HG03039 (cell line): ENCODE measurements around the gene AGR3.

ENCODE experiments used
- ATAC-seq: cut with Tn5 transposase; IDR thresholded peaks from one replicate; pipeline ENCODE4 v1.9.1; 2021; ENCODE audit warnings: mild to moderate bottlenecking, moderate library complexity; ENCODE audit not compliant: unreplicated experiment

AGR3 gene

GRCh38 chr7:16838891-16839290 is 42.9 kb downstream of the AGR3 start:
- ATAC-seq, result no peak

- no peak for ATAC-seq
Measured at GRCh38 chr7:16838386-16838785, 43.4 kb downstream of the AGR3 start.

- ATAC-seq, result no peak
Measured at GRCh38 chr7:16836481-16836880, 45.3 kb downstream of the AGR3 start.

GRCh38 chr7:16833373-16833772 is 48.4 kb downstream of the AGR3 start:
- no peak for ATAC-seq

- ATAC-seq, result no peak
Measured at GRCh38 chr7:16826060-16826459, 55.7 kb downstream of the AGR3 start.

- ATAC-seq, result no peak
Measured at GRCh38 chr7:16822029-16822428, 59.8 kb downstream of the AGR3 start.

- no peak for ATAC-seq
Measured at GRCh38 chr7:16818732-16819131, 63.1 kb downstream of the AGR3 start.

- no peak for ATAC-seq
Measured at GRCh38 chr7:16817536-16817935, 64.2 kb downstream of the AGR3 start.

GRCh38 chr7:16816824-16817223 is 65.0 kb downstream of the AGR3 start:
- ATAC-seq, result no peak

GRCh38 chr7:16815001-16815400 is 66.8 kb downstream of the AGR3 start:
- no peak for ATAC-seq

- ATAC-seq, result no peak
Measured at GRCh38 chr7:16813232-16813616, 68.6 kb downstream of the AGR3 start.

- no peak for ATAC-seq
Measured at GRCh38 chr7:16812542-16813231, 69.1 kb downstream of the AGR3 start.

- no peak for ATAC-seq
Measured at GRCh38 chr7:16811551-16811950, 70.2 kb downstream of the AGR3 start.

GRCh38 chr7:16810573-16810972 is 71.2 kb downstream of the AGR3 start:
- ATAC-seq, result no peak

GRCh38 chr7:16810112-16810511 is 71.7 kb downstream of the AGR3 start:
- ATAC-seq, result no peak
